GM12872 (cell line): Measurements from ENCODE around the gene GALNT18.

Experiments
- TF ChIP-seq, protein P1 (sequence below): IDR thresholded peaks from 3 replicates; pipeline ENCODE4 v1.5.1; 2011; ENCODE audit warnings: low read depth, mild to moderate bottlenecking, low read length, moderate library complexity; ENCODE audit not compliant: insufficient read depth

GALNT18 gene

DNA sequence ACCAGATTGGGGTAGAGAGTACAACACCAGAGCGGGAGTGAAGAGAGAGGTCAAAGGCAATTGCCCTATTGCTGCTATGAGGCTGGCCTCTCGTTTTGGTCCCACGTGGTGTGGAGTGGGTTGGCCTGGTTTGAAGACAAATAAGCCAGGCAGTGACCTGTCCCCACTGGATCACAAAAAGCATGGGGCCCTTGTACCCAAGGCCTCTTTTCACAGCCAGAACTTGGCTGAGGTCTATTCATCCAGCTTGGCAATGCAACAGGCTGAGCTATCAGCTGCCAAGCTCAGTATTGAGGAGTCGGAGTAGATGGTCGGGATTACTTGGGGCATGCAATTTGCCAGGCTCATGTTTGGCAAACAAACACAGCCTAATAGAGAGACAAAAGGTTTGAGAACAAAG, 19.2 kb upstream of the GALNT18 start:
- TF ChIP-seq, protein P1, sequence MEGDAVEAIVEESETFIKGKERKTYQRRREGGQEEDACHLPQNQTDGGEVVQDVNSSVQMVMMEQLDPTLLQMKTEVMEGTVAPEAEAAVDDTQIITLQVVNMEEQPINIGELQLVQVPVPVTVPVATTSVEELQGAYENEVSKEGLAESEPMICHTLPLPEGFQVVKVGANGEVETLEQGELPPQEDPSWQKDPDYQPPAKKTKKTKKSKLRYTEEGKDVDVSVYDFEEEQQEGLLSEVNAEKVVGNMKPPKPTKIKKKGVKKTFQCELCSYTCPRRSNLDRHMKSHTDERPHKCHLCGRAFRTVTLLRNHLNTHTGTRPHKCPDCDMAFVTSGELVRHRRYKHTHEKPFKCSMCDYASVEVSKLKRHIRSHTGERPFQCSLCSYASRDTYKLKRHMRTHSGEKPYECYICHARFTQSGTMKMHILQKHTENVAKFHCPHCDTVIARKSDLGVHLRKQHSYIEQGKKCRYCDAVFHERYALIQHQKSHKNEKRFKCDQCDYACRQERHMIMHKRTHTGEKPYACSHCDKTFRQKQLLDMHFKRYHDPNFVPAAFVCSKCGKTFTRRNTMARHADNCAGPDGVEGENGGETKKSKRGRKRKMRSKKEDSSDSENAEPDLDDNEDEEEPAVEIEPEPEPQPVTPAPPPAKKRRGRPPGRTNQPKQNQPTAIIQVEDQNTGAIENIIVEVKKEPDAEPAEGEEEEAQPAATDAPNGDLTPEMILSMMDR: no peak

DNA sequence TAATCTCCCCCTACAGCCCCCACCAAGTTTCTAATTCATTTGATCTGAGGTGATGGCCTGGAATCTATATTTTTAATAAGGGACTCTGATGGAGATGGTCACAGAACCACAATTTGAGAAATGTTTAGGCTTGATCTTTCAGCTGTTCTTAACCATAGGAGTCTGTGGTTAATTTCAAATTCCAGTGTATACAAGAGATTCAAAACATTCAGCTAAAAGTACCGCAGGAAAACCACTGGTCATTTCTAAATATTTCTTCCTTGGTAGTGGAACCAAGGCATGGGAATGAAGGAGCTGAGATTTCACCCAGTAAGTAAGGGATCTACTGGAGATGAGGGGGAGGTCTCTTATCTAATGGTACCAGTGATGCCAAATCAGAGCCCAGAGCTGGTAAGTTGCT, 18.3 kb upstream of the GALNT18 start:
- TF ChIP-seq, protein P1: no peak

DNA sequence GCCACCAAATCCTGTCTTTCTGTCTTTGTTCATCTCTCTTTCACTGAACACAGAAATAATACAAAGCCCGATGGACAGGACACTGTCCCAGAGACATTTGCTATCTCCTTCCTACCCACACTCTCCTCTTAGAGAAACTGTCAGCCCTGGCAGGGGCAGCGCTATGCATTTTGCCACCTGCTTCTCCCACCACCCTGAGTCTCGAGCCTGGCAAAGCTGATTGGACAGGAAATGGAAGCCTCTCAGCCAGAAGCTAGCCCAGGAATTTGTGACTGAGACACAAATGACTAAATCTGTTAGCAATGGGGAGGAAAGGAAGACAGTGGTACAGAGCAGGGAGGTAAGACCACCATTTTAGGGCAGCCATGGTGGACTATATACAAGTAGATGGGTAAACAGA, 14.9 kb upstream of the GALNT18 start:
- TF ChIP-seq, protein P1: no peak

DNA sequence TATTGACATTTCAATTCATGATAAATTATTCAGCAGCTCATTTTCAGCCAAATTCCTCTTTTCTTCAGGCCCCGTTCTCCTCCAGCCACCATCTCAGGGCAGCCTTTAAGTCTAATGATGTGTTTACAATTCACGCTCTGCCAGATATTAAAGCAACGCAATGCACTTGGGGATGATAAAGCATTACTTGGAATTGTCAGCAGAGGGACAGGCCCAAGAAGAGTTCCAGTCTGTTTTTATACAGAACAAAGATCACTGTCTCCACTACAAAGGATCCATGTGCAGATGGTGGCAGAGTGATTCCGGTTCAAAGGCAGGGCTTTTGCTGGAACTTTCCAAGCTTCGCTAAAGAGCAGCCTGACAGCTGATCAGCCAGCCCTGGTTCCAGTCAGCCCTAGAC, 13.6 kb upstream of the GALNT18 start:
- TF ChIP-seq, protein P1: no peak

DNA sequence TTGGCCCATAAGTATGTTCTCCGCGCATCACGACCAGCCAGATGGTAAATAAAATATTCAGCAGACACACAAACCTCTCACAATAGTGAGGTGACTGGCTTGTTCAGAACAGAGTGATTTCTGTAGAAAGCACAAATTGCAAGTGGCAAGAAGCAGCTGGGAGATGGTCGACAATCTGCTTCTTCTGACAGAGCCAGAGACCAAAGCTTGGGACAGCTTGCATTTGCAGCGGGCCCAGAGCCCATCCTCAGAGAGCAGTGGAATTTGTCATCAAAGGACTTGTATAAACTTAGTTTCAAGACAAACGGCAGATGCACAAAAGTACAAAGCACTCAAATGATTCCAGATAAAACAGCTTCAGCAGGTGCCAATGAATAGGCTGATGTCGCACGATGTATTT, 7.6 kb upstream of the GALNT18 start:
- TF ChIP-seq, protein P1: no peak

DNA sequence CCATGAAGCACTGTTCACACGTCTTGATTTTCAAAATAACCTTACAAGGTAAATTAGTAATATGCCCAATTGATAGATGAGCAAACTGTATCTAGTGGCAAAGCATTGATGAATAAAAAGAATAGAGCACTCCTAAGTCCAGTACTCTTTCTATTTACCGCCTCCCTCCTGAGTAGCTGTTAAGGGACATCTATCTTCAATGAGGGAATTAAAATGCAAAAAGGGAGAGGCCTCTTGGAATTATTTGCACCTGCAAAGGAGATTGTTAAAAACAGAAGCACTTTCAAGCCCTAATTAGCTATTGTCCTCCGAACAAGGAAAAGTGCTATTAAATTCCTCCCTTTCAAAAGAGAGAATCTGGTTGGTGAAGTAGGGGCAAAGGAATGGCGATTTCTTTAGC, 6.8 kb upstream of the GALNT18 start:
- TF ChIP-seq, protein P1: no peak

DNA sequence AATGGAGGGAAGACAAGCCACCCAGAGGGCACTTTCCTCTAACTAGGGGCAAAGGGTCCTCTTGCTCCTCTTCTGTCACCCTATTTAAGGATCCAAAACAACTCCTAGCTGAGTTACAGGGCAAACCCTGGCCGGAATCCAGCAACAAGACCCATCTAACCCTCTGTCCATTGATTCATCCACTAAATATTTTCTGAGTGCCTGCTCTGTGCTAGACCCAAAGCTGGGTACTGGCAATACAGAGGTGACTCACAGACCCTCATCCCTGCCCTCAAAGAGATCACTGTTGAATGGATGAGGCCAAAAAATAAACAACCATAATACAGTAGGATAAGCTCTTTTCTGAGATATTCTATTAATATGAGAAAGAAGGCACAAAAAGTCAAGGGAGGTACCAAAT, 4.3 kb upstream of the GALNT18 start:
- TF ChIP-seq, protein P1: no peak

DNA sequence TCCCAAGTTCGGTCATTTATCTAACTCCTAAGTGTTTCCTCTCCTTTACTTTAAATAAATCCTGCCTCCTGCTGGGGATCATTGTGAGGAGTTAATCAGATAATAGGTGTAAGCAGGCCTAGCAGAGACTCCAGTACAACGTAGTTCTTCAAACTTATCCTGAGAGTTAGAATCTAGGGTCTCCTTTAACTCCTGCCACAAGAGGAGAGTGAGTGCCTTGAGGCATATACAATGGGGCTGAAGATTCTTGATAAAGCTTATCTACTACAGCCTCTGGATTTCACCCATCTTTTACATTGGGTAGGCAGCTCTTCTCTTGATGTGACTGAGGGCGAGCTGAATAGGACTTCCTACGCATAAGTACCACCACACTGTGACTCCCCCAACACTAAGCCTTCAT, 3.1 kb upstream of the GALNT18 start:
- TF ChIP-seq, protein P1: no peak
